ENCODE measurements around the gene CNOT4.

- TF ChIP-seq HDAC1 (CRISPR knock-in tag; IDR thresholded peaks at IDR 0.05), result no peak
- no peak for TF ChIP-seq POLR2AphosphoS5 (IDR thresholded peaks at IDR 0.05; ENCODE audit: low read depth, low read length)
- no peak for TF ChIP-seq MEF2D (CRISPR knock-in tag; IDR thresholded peaks at IDR 0.05)
- TF ChIP-seq THAP7 (CRISPR knock-in tag; IDR thresholded peaks at IDR 0.05), result no peak
- no peak for TF ChIP-seq RFX5 (IDR thresholded peaks at IDR 0.05; ENCODE audit: low read depth, low read length)
- TF ChIP-seq, protein P1, sequence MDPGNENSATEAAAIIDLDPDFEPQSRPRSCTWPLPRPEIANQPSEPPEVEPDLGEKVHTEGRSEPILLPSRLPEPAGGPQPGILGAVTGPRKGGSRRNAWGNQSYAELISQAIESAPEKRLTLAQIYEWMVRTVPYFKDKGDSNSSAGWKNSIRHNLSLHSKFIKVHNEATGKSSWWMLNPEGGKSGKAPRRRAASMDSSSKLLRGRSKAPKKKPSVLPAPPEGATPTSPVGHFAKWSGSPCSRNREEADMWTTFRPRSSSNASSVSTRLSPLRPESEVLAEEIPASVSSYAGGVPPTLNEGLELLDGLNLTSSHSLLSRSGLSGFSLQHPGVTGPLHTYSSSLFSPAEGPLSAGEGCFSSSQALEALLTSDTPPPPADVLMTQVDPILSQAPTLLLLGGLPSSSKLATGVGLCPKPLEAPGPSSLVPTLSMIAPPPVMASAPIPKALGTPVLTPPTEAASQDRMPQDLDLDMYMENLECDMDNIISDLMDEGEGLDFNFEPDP (CRISPR knock-in tag; conservative IDR thresholded peaks at IDR 0.05), result no peak
- TF ChIP-seq, protein P2, sequence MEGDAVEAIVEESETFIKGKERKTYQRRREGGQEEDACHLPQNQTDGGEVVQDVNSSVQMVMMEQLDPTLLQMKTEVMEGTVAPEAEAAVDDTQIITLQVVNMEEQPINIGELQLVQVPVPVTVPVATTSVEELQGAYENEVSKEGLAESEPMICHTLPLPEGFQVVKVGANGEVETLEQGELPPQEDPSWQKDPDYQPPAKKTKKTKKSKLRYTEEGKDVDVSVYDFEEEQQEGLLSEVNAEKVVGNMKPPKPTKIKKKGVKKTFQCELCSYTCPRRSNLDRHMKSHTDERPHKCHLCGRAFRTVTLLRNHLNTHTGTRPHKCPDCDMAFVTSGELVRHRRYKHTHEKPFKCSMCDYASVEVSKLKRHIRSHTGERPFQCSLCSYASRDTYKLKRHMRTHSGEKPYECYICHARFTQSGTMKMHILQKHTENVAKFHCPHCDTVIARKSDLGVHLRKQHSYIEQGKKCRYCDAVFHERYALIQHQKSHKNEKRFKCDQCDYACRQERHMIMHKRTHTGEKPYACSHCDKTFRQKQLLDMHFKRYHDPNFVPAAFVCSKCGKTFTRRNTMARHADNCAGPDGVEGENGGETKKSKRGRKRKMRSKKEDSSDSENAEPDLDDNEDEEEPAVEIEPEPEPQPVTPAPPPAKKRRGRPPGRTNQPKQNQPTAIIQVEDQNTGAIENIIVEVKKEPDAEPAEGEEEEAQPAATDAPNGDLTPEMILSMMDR (CRISPR knock-in tag; IDR thresholded peaks at IDR 0.05), result no peak
- TF ChIP-seq, protein P3, sequence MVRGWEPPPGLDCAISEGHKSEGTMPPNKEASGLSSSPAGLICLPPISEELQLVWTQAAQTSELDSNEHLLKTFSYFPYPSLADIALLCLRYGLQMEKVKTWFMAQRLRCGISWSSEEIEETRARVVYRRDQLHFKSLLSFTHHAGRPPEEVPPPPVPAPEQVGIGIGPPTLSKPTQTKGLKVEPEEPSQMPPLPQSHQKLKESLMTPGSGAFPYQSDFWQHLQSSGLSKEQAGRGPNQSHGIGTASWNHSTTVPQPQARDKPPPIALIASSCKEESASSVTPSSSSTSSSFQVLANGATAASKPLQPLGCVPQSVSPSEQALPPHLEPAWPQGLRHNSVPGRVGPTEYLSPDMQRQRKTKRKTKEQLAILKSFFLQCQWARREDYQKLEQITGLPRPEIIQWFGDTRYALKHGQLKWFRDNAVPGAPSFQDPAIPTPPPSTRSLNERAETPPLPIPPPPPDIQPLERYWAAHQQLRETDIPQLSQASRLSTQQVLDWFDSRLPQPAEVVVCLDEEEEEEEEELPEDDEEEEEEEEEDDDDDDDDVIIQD (CRISPR knock-in tag; IDR thresholded peaks at IDR 0.05; ENCODE audit: low read depth), result no peak
- TF ChIP-seq HCFC1 (IDR thresholded peaks at IDR 0.05; ENCODE audit: low read depth, low read length), result no peak
- no peak for TF ChIP-seq CEBPG (CRISPR knock-in tag; IDR thresholded peaks at IDR 0.05)
- TF ChIP-seq, protein P4, sequence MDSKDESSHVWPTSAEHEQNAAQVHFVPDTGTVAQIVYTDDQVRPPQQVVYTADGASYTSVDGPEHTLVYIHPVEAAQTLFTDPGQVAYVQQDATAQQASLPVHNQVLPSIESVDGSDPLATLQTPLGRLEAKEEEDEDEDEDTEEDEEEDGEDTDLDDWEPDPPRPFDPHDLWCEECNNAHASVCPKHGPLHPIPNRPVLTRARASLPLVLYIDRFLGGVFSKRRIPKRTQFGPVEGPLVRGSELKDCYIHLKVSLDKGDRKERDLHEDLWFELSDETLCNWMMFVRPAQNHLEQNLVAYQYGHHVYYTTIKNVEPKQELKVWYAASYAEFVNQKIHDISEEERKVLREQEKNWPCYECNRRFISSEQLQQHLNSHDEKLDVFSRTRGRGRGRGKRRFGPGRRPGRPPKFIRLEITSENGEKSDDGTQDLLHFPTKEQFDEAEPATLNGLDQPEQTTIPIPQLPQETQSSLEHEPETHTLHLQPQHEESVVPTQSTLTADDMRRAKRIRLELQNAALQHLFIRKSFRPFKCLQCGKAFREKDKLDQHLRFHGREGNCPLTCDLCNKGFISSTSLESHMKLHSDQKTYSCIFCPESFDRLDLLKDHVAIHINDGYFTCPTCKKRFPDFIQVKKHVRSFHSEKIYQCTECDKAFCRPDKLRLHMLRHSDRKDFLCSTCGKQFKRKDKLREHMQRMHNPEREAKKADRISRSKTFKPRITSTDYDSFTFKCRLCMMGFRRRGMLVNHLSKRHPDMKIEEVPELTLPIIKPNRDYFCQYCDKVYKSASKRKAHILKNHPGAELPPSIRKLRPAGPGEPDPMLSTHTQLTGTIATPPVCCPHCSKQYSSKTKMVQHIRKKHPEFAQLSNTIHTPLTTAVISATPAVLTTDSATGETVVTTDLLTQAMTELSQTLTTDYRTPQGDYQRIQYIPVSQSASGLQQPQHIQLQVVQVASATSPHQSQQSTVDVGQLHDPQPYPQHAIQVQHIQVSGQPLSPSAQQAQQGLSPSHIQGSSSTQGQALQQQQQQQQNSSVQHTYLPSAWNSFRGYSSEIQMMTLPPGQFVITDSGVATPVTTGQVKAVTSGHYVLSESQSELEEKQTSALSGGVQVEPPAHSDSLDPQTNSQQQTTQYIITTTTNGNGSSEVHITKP (CRISPR knock-in tag; IDR thresholded peaks at IDR 0.05; ENCODE audit: low read depth), result no peak
- no peak for TF ChIP-seq ZFP1 (CRISPR knock-in tag; IDR thresholded peaks at IDR 0.05)
- no peak for TF ChIP-seq ZNF530 (CRISPR knock-in tag; IDR thresholded peaks at IDR 0.05; ENCODE audit: low read depth)
- TF ChIP-seq SP2 (CRISPR knock-in tag; IDR thresholded peaks at IDR 0.05), result no peak
Observed at GRCh38 chr7:135342887-135343286, 167.0 kb downstream of the CNOT4 start.

All from HepG2 (cell line).